GM19397 (cell line): ENCODE results near the gene SLITRK3.
"Not testable (repeated sequence)": the region's sequence is repeated elsewhere in the genome, so short reads cannot be mapped to it uniquely, and the experiment has no call there.

Experiments
- ATAC-seq: cut with Tn5 transposase; IDR thresholded peaks from one replicate; pipeline ENCODE4 v1.9.1; 2021; ENCODE audit warnings: mild to moderate bottlenecking, moderate library complexity; ENCODE audit not compliant: unreplicated experiment

The SLITRK3 gene

DNA sequence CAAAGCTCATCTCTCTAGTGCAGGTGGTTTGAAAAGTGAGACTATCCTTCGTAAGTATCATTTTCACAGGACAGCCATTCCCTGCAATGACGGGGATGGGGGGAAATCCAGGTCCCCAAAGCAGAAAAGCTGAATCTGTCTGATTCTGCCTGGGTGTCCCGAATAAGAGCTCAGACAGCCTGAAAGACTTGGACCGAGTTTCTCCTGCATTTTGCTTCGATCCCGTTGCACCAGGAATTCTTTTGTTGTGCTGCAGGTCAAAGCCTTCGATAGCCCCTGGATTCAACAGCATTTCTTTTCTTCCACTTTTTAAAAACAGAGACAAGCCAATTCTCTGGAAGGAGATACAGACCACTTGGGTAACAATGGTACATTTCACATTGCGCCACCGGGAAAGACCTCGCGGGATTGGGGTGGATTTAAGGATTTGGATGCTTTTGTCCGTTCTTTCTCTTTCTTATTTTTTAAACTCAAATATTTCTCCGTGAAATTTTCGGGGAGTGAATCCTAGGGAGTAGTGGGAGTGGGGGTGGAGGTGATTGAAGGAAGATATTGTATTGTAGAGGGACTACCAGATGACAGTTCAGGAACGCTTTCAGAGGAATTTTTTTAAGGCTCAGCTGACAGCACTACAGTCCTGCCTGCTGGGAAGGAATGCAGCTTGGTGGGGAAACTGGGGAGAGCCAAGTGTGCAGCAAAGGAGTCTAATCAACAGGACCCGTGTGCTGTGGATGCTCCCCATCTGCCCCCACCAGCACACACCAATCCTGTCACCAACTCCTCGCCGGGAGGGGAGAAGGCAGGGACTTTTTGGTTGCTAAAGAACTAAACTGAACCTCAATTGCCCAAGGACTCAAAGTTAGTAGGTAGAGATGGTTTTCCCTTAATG, 2.6 kb downstream of the SLITRK3 start:
- no peak for ATAC-seq

DNA sequence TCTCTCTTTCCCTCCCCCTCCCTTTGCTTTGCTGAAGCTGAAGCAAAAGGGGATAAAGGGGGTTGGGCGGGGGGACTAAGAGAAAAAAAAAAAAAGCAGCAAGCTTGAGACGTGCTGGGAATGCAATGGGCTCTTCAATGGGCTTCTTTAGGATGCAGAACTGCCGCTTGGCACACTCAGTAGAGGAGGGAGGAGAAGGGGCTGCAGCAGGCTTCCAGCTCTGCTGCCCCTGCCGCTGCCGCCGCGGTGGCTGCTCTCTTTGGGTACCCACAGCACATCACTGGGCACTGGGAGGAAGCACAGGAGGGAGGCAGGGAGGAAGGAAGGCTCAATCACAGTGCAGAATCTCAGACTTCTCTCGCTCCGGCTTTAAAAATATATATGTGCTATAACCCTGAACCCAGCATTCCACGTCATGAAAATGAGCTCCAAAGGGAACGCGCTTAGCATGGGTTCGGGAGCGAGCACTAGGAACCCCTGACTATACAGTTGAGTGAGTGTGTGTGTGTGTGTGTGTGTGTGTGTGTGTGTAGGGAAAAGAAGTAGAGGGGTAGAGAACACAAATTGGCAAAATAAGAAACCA, 3.5 kb downstream of the SLITRK3 start:
- ATAC-seq: no peak

DNA sequence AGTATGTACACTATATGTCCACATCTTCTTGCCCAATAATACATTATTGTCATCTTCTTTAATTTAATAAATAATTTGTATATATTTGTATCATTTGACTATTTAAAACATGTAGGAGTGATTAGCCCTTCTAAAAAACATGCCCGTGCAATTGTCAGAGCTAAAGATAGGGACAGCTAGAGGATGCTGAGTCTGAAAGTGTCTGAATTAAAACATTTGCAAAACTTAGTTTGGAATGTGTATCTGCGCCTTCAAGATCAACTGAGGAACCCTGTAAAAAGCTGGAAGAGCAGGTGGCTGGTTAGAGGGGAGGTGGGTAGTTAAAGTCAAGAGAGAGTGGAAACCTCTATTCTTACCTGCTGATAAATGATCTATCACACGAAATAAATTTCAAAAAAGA, 4.7 kb downstream of the SLITRK3 start:
- ATAC-seq: no peak

DNA sequence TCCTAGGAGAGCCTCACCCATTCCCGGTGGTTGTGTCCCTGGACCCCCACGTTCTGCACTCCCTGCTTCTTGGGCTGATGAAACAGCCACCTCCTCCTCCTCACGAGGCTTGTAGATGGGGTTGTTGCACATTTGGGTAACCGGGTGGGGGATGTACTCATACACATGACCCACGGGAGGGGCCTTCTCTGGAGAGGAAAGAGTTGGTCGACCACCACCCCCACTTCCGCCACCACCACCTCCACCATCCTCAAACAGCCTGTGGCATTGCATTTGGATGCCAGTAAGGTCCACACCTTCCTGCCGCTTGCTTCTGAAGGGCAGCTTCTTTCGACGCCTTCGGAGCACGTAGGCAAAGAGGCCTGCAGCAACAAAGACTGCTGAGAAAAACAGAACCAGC, 7.7 kb downstream of the SLITRK3 start:
- no peak for ATAC-seq

DNA sequence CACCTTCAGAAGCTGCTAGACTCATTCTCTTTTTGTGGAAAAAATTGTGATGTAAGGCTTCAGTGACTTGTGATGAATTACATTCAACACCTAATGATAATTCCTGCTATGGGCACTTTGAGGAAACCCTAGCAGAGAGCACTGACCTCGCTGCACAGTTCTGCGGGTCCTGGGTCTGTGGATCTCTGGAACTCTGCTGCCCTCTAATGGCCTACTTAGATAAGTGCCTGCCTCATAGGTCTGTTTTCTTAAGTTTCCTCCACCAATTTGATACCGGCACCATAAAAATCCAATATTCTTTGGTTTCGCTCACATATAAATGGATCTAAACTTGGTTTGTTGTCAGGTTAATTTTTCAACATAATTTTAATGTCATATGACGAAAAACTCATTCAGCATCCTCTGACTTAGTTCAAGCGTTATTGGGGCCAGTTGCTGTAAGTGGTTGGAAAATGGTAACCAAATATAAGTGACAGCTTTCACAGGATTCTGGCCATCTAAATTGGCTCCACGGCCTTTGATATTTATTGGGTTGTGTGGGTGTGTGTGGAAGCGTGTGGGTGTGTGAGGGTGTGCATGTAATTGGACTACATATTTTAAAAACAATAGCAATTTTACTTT, 10.4 kb downstream of the SLITRK3 start:
- ATAC-seq: peak; percentile 94

DNA sequence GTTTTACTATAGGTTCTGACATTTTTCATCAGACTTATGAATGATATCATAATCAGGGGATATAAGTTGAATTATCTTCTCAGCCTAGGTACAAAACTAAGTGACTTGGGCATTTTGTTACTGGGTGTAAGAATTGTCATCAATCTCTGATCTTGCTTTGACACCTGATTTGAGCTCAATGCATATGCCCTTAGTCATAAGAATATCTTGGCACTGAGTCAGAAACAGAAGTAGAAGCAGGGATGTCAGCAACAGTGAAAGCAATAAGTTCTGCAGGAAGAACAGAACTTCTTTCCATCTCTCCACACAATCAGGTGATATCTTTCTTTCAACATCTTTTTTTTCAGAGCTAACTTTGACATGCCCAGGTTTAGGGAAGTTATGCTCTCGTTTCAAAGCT, 14.6 kb downstream of the SLITRK3 start:
- ATAC-seq: no peak

DNA sequence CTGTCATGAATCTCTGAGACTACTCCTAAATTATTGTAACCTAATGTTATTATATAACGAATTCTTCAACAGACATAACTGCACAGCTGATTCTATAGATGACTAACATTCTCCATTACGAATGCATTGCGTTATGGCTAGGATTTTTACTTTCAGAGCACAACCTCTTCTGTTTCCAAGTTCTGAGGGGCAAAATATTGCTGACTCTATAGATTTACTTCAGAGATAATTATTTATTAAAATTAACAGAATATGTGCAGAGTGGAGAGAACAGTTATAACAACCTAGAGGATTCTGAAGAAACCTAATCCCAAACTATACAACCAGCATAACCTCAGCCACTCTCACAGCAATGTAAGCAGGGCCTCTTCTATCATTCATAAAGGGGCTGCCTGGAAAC, 25.9 kb downstream of the SLITRK3 start:
- ATAC-seq: no peak

DNA sequence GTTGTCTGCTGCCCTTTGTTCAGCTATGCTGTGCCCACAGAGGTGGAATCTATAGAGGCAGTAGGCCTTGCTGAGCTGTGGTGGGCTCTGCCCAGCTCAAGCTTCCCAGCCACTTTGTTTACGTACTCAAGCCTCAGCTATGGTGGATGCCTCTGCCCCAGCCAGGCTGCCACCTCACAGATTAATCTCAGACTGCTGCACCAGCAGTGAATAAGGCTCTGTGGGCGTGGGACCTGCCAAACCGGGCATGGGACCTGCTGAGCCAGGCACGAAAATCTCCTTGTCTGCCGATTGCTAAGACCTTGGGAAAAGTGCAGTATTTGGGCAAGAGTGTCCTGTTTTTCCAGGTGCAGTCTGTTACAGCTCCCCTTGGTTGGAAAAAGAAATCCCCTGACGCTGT, 26.8 kb downstream of the SLITRK3 start:
- ATAC-seq: no peak

DNA sequence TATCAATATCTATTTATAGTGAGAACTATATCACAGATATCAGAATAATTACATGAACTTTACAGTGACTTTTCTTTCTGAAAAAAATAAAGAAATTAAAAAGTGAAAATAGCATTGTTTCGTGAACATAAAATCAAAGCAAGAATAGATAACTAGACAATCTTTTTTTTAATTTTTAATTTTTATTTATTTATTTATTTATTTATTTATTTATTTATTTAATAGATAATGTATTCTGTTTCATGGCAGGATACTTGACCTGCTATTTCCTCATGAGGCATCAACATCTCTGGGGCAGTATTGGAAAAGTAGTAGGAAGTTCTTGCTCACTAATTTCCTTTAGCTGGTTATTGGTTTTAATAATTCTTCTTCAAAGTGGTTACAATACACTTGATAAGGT, 33.3 kb downstream of the SLITRK3 start:
- no peak for ATAC-seq

DNA sequence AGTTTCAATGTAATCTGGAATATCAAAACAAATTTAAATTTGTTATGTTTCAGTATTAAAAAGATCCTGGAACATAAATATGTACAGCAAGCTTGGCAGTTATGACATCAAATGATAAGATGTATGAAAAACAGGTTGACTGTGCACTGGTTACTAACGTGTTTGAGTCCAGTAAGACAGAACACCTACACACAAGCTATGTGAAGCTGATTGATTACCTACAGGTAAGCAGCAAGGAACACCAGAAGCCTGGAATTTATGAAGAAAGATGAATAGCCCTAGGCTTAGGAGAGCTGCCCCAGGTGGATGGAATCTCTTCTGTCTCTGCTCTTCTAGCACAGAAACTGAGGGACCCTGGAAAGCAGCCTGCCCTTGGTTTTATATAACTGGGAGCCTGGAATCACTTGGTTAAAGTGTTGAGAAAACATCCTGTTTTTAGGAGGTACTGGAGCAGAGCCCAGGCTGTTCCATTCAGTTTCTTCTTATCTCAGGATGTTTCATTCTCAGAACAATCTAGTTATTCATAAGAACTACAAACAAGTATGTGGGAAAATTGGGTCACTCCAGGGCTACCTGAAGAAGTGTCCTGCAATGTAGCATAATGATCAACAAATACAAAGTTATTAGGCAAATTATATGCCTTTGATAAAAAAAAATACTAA, 36.3 kb downstream of the SLITRK3 start:
- ATAC-seq: no peak

DNA sequence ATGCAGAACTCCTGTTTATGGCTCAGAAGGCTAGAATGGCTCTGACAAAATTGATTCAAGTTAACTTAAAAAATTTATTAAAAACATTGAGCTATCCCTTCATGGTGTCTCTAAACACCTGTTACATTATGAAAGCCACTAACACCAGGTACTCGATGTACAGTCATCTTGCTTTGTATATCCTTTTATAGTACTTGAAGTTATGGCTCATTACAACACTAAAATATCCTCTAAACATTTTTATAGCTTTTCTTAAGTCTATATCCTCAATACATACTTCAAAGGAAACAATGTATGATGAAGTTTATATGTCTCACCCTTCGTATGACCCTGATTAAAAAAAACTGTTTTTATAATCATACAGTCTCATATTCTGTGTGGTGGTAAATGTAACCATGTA, 38.2 kb downstream of the SLITRK3 start:
- ATAC-seq: no peak

DNA sequence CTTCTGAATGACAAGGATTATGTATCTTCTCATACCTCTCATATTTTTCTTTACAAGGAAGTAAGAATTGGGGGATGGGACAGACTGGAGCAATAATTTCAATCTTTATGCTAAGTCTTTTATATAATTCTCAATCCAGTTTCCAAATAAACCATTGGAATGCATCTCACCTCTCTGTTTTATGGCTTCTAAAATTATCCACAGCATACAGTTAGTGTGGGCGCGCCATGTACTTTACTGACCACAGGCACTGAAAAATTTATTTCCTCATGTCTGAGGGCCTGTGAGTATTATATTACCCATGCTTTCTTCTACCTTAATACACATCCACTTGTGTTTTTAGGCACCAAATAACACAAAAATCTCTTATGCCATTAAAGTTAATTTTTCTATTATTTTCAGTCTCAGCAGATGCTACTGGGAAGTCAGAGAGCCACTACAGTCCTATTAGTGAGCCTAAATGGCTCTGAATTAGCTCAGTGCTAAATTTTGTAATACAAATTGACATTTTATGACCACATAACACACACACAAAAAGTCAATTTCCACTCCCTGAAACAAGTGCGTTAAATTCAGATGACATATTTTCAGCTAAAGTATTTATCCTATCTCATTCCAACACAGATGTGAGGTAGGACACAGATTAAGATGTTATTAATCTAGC, 39.3 kb downstream of the SLITRK3 start:
- no peak for ATAC-seq

DNA sequence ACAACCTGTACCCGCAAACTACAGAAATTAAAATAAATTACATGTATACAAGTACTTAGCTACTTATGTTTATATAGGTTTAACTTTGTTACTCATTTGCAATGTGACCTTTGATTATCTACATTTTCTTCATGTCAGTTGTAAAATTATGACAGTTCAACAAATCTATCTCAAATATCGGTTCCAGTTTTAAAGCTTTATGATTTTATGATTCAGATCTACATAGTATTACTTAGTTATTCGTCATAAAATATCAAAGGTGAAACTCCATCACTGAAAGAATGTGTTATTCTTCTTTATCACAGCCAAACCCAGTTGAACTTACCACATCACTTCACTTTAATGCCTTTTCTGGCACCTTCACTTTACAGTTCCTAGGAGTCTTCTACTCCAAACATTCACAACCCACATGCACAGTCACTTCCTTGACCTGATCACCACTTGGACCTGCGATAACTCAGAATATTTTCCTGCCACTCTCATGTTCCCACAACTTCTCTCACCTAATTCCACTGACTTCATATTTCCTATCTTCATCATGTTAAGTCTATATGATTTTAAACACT, 47.2 kb downstream of the SLITRK3 start:
- ATAC-seq: no peak

DNA sequence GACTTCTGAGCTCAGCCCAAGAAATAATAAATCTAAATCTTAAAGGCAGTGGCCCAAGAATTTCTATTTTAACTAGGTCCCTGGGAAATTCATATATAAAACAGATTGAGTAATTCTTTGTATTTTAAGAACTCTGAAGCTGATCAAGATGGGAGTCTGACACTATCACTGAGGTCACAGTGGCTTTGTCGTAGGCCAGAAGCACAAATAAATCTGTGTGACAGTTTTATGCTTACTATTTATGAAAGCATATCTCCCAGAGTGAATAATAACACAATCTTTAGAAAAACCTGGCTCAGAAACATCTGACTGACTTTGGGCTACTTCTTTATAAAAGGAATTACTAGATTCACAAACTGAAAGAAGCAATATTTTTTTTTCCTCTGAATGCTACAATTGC, 51.9 kb downstream of the SLITRK3 start:
- ATAC-seq: no peak

DNA sequence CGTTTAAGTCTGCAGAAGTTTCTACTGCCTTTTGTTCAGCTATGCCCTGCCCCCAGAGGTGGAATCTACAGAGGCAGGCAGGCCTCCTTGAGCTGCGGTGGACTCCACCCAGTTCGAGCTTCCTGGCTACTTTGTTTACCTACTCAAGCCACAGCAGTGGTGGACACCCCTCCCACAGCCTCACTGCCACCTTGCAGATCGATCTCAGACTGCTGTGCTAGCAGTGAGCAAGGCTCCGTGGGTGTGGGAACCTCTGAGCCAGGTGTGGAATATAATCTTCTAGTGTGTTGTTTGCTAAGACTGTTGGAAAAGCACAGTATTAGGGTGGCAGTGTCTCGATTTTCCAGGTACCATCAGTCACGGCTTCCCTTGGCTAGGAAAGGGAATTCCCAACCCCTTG, 56.3 kb downstream of the SLITRK3 start:
- ATAC-seq: not testable (repeated sequence)
